Endothelial cell of umbilical vein (primary cell): ENCODE results near the gene RBSN.

Experiments used
- CTCF ChIP-seq, 2 donors: IDR thresholded peaks; 1 replicate in 1 of 2; 2 replicates in 1 of 2; pipeline ENCODE4 v1.5.1; 2011; ENCODE audit warnings: low read length in 2 of 2, mild to moderate bottlenecking in 2 of 2, moderate library complexity in 2 of 2, control low read depth in 1 of 2, inconsistent platforms in 1 of 2, low read depth in 1 of 2; ENCODE audit not compliant: insufficient read depth in 1 of 2; ENCODE audit errors: extremely low read depth in 1 of 2
- EZH2 ChIP-seq: IDR thresholded peaks from 2 replicates; pipeline ENCODE4 v1.6.1; 2012; ENCODE audit warnings: borderline replicate concordance, low read depth, mild to moderate bottlenecking, moderate library complexity, low read length, inconsistent platforms; ENCODE audit not compliant: severe bottlenecking
- GATA2 ChIP-seq: IDR thresholded peaks from 2 replicates; pipeline ENCODE4 v1.7.0; 2011; ENCODE audit warnings: low read depth, mild to moderate bottlenecking, moderate library complexity, mixed read lengths, low read length; ENCODE audit not compliant: insufficient read length, insufficient read depth
- JUN ChIP-seq: IDR thresholded peaks from 2 replicates; pipeline ENCODE4 v1.6.1; 2011; ENCODE audit warnings: borderline replicate concordance, low read depth; ENCODE audit not compliant: insufficient read length, insufficient read depth
- MAX ChIP-seq: IDR thresholded peaks from 2 replicates; pipeline ENCODE4 v1.6.1; 2011; ENCODE audit not compliant: insufficient read depth, insufficient read length
- POLR2A ChIP-seq: IDR thresholded peaks from 2 replicates; pipeline ENCODE4 v1.6.1; 2012; ENCODE audit warnings: low read depth, mild to moderate bottlenecking, control low read depth, low read length

- TF ChIP-seq CTCF (IDR thresholded peaks at IDR 0.05; ENCODE audit: extremely low read depth in 1 of 2, insufficient read depth in 1 of 2, low read depth in 1 of 2, low read length in 2 of 2) (no peak), MAX (no peak), POLR2A (no peak), EZH2 (no peak), JUN (no peak), GATA2 (no peak)
These were observed 46.4 kb downstream of the RBSN start for GRCh38 chr3:15052335-15053242.
